ENCODE results near the gene OIP5. TPM values are rescaled to one million over a fixed set of nuclear protein-coding genes. Genes with fewer than 3 reads are reported as not detected.

Gene OIP5
- total and polyA plus RNA-seq, 9 of the 15 experiments (the other 6 are each of a cell fraction or from before 2014, with no cell fraction given): 8.3 to 54.8 (median 35.3) TPM

DNA sequence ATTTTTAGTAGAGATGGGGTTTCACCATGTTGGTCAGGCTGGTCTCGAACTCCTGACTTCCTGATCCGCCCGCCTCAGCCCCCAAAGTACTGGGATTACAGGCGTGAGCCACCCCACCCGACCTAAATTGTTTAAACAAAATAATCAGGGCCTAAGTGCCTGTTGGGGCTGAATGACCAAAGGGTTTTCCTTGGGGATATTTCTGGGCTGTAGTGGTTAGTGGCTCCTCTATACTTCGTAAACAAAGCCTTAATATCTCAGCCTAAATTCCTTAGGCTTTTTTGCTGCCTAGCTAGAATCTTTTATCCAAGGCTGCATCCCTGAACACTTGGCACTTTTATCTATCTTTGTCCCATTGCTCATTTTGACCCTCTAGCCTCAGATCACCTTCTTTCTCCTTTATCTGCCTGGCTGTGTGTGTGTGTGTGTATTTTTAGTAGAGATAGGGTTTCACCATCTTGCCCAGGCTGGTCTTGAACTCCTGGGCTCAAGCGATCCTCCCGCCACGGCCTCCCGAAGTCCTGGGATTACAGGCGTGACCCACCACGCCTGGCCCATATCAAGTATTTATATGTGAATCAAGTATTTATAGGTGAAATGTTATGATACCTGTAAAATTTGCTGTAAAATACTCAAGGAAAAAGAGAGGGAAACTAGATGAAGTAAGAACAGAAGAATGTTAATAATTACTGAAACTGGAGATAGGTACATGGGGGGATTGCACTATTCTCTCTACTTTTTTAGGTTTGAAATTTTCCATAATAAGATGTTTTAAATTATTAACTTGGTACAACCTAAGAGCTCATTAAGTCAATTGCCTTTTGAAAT, 2.1 kb upstream of the OIP5 start (continued):
- TF ChIP-seq FOSL1 (tag; conservative IDR thresholded peaks at IDR 0.05) (no peak), SIRT6 (IDR thresholded peaks at IDR 0.05; ENCODE audit: low read depth, low read length) (no peak), NCOA1 (IDR thresholded peaks at IDR 0.05; ENCODE audit: low read depth) (no peak; the same call in 1 of the 2 replicates), ZNF586 (CRISPR knock-in tag; conservative IDR thresholded peaks at IDR 0.05) (no peak), CBX2 (IDR thresholded peaks at IDR 0.05; ENCODE audit: insufficient read depth, low read length, poor library complexity, severe bottlenecking) (no peak), ADNP (tag; IDR thresholded peaks at IDR 0.05) (peak; percentile 59; the same call in 1 of the 2 replicates), ZNF316 (IDR thresholded peaks at IDR 0.05) (peak; percentile 23; the same call in 1 of the 2 replicates), GATA2 (CRISPR knock-in tag; IDR thresholded peaks at IDR 0.05) (peak; percentile 62), NFATC3 (IDR thresholded peaks at IDR 0.05) (no peak), CEBPG (CRISPR knock-in tag; IDR thresholded peaks at IDR 0.05) (no peak), CEBPG (tag; conservative IDR thresholded peaks at IDR 0.05 in 1 of 2, IDR thresholded peaks at IDR 0.05 in 1 of 2) (no peak), MTF1 (CRISPR knock-in tag; IDR thresholded peaks at IDR 0.05; ENCODE audit: borderline replicate concordance) (no peak), SMAD4 (CRISPR knock-in tag; conservative IDR thresholded peaks at IDR 0.05) (0 out of 2 replicates have a peak, but pooled peaks have one; percentile 6), NR2C1 (IDR thresholded peaks at IDR 0.05) (0 out of 2 replicates have a peak, but pooled peaks have one; percentile 14), NR2C1 (tag; IDR thresholded peaks at IDR 0.05) (no peak), MEIS2 (IDR thresholded peaks at IDR 0.05; ENCODE audit: partially characterized antibody) (no peak), ARID1B (IDR thresholded peaks at IDR 0.05) (peak; percentile 89), ZNF282 (CRISPR knock-in tag; IDR thresholded peaks at IDR 0.05) (no peak)
- TF ChIP-seq, protein P1, sequence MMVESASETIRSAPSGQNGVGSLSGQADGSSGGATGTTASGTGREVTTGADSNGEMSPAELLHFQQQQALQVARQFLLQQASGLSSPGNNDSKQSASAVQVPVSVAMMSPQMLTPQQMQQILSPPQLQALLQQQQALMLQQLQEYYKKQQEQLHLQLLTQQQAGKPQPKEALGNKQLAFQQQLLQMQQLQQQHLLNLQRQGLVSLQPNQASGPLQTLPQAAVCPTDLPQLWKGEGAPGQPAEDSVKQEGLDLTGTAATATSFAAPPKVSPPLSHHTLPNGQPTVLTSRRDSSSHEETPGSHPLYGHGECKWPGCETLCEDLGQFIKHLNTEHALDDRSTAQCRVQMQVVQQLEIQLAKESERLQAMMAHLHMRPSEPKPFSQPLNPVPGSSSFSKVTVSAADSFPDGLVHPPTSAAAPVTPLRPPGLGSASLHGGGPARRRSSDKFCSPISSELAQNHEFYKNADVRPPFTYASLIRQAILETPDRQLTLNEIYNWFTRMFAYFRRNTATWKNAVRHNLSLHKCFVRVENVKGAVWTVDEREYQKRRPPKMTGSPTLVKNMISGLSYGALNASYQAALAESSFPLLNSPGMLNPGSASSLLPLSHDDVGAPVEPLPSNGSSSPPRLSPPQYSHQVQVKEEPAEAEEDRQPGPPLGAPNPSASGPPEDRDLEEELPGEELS (CRISPR knock-in tag; IDR thresholded peaks at IDR 0.05; ENCODE audit: borderline replicate concordance): no peak
- TF ChIP-seq, protein P2, sequence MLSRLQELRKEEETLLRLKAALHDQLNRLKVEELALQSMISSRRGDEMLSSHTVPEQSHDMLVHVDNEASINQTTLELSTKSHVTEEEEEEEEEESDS (CRISPR knock-in tag; IDR thresholded peaks at IDR 0.05): no peak
- TF ChIP-seq, protein P3, sequence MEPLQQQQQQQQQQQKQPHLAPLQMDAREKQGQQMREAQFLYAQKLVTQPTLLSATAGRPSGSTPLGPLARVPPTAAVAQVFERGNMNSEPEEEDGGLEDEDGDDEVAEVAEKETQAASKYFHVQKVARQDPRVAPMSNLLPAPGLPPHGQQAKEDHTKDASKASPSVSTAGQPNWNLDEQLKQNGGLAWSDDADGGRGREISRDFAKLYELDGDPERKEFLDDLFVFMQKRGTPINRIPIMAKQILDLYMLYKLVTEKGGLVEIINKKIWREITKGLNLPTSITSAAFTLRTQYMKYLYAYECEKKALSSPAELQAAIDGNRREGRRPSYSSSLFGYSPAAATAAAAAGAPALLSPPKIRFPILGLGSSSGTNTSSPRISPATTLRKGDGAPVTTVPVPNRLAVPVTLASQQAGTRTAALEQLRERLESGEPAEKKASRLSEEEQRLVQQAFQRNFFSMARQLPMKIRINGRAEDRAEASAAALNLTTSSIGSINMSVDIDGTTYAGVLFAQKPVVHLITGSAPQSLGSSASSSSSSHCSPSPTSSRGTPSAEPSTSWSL (CRISPR knock-in tag; IDR thresholded peaks at IDR 0.05; ENCODE audit: borderline replicate concordance): no peak
- TF ChIP-seq, protein P4, sequence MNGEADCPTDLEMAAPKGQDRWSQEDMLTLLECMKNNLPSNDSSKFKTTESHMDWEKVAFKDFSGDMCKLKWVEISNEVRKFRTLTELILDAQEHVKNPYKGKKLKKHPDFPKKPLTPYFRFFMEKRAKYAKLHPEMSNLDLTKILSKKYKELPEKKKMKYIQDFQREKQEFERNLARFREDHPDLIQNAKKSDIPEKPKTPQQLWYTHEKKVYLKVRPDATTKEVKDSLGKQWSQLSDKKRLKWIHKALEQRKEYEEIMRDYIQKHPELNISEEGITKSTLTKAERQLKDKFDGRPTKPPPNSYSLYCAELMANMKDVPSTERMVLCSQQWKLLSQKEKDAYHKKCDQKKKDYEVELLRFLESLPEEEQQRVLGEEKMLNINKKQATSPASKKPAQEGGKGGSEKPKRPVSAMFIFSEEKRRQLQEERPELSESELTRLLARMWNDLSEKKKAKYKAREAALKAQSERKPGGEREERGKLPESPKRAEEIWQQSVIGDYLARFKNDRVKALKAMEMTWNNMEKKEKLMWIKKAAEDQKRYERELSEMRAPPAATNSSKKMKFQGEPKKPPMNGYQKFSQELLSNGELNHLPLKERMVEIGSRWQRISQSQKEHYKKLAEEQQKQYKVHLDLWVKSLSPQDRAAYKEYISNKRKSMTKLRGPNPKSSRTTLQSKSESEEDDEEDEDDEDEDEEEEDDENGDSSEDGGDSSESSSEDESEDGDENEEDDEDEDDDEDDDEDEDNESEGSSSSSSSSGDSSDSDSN (IDR thresholded peaks at IDR 0.05; ENCODE audit: borderline replicate concordance in 1 of 2, low read depth in 2 of 2, low read length in 2 of 2): no peak

Data from K562 (cell line).